ENCODE data around the gene BRS3. TPM values are rescaled to one million over a fixed set of nuclear protein-coding genes. Genes with fewer than 3 reads are reported as not detected.

The BRS3 gene
- total RNA-seq, 1 donor from 2014 or later, result not detected

GRCh38 chrX:136450050-136450830, 37.5 kb upstream of the BRS3 start:
- TF ChIP-seq CTCF (IDR thresholded peaks at IDR 0.05), result no peak
- DNase-seq (ENCODE audit: low spot score), result no peak
- peaks cover 2% of the 10 kb centered on the region for H3K9me3 Mint-ChIP-seq (ENCODE audit: low read depth)
- H3K36me3 Mint-ChIP-seq (ENCODE audit: low read depth), result no peaks in the 10 kb centered on the region
- no peaks in the 10 kb centered on the region for H3K4me1 Mint-ChIP-seq (ENCODE audit: low read depth)
- no peak overlapping the region for H3K27ac Mint-ChIP-seq (ENCODE audit: unreplicated experiment)
- H3K27me3 Mint-ChIP-seq (ENCODE audit: low read depth), result no peaks in the 10 kb centered on the region
- H3K4me3 Mint-ChIP-seq (ENCODE audit: unreplicated experiment), result no peak overlapping the region

- no peak for TF ChIP-seq CTCF (IDR thresholded peaks at IDR 0.05)
- no peaks in the 10 kb centered on the region for H3K27me3 Mint-ChIP-seq (ENCODE audit: low read depth)
- H3K4me3 Mint-ChIP-seq (ENCODE audit: unreplicated experiment), result no peak overlapping the region
- DNase-seq (ENCODE audit: low spot score), result no peak
- H3K4me1 Mint-ChIP-seq (ENCODE audit: low read depth), result no peaks in the 10 kb centered on the region
- no peaks in the 10 kb centered on the region for H3K36me3 Mint-ChIP-seq (ENCODE audit: low read depth)
- no peak overlapping the region for H3K27ac Mint-ChIP-seq (ENCODE audit: unreplicated experiment)
- no peaks in the 10 kb centered on the region for H3K9me3 Mint-ChIP-seq (ENCODE audit: low read depth)
These were observed 35.1 kb upstream of the BRS3 start for GRCh38 chrX:136452614-136453013.

GRCh38 chrX:136453114-136453513, 34.6 kb upstream of the BRS3 start:
- no peaks in the 10 kb centered on the region for H3K27me3 Mint-ChIP-seq (ENCODE audit: low read depth)
- TF ChIP-seq CTCF (IDR thresholded peaks at IDR 0.05), result no peak
- H3K36me3 Mint-ChIP-seq (ENCODE audit: low read depth), result no peaks in the 10 kb centered on the region
- H3K27ac Mint-ChIP-seq (ENCODE audit: unreplicated experiment), result no peak overlapping the region
- H3K9me3 Mint-ChIP-seq (ENCODE audit: low read depth), result no peaks in the 10 kb centered on the region
- no peak overlapping the region for H3K4me3 Mint-ChIP-seq (ENCODE audit: unreplicated experiment)
- DNase-seq (ENCODE audit: low spot score), result no peak
- H3K4me1 Mint-ChIP-seq (ENCODE audit: low read depth), result no peaks in the 10 kb centered on the region

- no peak overlapping the region for H3K27ac Mint-ChIP-seq (ENCODE audit: unreplicated experiment)
- H3K4me3 Mint-ChIP-seq (ENCODE audit: unreplicated experiment), result no peak overlapping the region
- H3K4me1 Mint-ChIP-seq (ENCODE audit: low read depth), result no peaks in the 10 kb centered on the region
- H3K36me3 Mint-ChIP-seq (ENCODE audit: low read depth), result no peaks in the 10 kb centered on the region
- no peaks in the 10 kb centered on the region for H3K9me3 Mint-ChIP-seq (ENCODE audit: low read depth)
- no peak for DNase-seq (ENCODE audit: low spot score)
- H3K27me3 Mint-ChIP-seq (ENCODE audit: low read depth), result no peaks in the 10 kb centered on the region
- TF ChIP-seq CTCF (IDR thresholded peaks at IDR 0.05), result no peak
These were observed 34.0 kb upstream of the BRS3 start for GRCh38 chrX:136453771-136454170.

GRCh38 chrX:136456133-136456532, 31.6 kb upstream of the BRS3 start:
- no peak for TF ChIP-seq CTCF (IDR thresholded peaks at IDR 0.05)
- no peak overlapping the region for H3K4me3 Mint-ChIP-seq (ENCODE audit: unreplicated experiment)
- H3K4me1 Mint-ChIP-seq (ENCODE audit: low read depth), result no peaks in the 10 kb centered on the region
- no peaks in the 10 kb centered on the region for H3K9me3 Mint-ChIP-seq (ENCODE audit: low read depth)
- H3K27me3 Mint-ChIP-seq (ENCODE audit: low read depth), result no peaks in the 10 kb centered on the region
- H3K36me3 Mint-ChIP-seq (ENCODE audit: low read depth), result no peaks in the 10 kb centered on the region
- H3K27ac Mint-ChIP-seq (ENCODE audit: unreplicated experiment), result no peak overlapping the region
- DNase-seq (ENCODE audit: low spot score), result no peak
